Progenitor cell of endocrine pancreas (in vitro differentiated cells): ENCODE data around the gene MAML2. TPM values are rescaled to one million over a fixed set of nuclear protein-coding genes. Genes with fewer than 3 reads are reported as not detected.

Source experiments
- DNase-seq: peaks from one replicate; pipeline ENCODE4 v3.0.0; 2021; ENCODE audit warnings: low spot score; ENCODE audit not compliant: unreplicated experiment
- H3K27ac Mint-ChIP-seq: 2 replicates; pipeline ENCODE4 v1.8.0; 2021; ENCODE audit warnings: mild to moderate bottlenecking, moderate library complexity, mixed read lengths
- H3K27me3 Mint-ChIP-seq: 2 replicates; pipeline ENCODE4 v1.8.0; 2021; ENCODE audit warnings: mixed read lengths
- H3K36me3 Mint-ChIP-seq: 2 replicates; pipeline ENCODE4 v1.8.0; 2022; ENCODE audit warnings: mixed read lengths; ENCODE audit not compliant: insufficient read depth
- H3K4me1 Mint-ChIP-seq: 2 replicates; pipeline ENCODE4 v1.8.0; 2021; ENCODE audit warnings: low read depth, mixed read lengths
- H3K4me3 Mint-ChIP-seq: 2 replicates; pipeline ENCODE4 v1.8.0; 2021; ENCODE audit warnings: low read depth, mild to moderate bottlenecking, moderate library complexity, mixed read lengths
- H3K9me3 Mint-ChIP-seq: 2 replicates; pipeline ENCODE4 v1.8.0; 2021; ENCODE audit warnings: low read depth, mixed read lengths
- CTCF ChIP-seq: fragments of 200-600 bp; sonication (generic); IDR thresholded peaks from one replicate; pipeline ENCODE4 v1.5.0; 2021; ENCODE audit warnings: antibody characterized with exemption, mild to moderate bottlenecking; ENCODE audit not compliant: unreplicated experiment
- total RNA-seq: library from RNA; stranded (reverse); gene quantifications from 2 replicates; pipeline ENCODE4 v1.2.1, GENCODE V29; 2021

The MAML2 gene
- total RNA-seq, 1 donor from 2014 or later: 17.6 TPM

- no peak for TF ChIP-seq CTCF
These were observed 342.0 kb downstream of the MAML2 start for GRCh38 chr11:96001037-96001436.

GRCh38 chr11:95999711-96000406 lies 343.1 kb downstream of the MAML2 start:
- Mint-ChIP-seq H3K9me3 (peaks cover 10% of the 10 kb centered on the region), H3K27ac (no peak overlapping the region), H3K36me3 (peaks cover 8% of the 10 kb centered on the region), H3K4me1 (peaks cover 8% of the 10 kb centered on the region), H3K4me3 (no peak overlapping the region), H3K27me3 (no peaks in the 10 kb centered on the region)
- DNase-seq: no peak
- TF ChIP-seq CTCF: no peak

More at GRCh38 chr11:96001037-96001436, 342.0 kb downstream of the MAML2 start:
- H3K27me3 Mint-ChIP-seq: no peaks in the 10 kb centered on the region
- no peak overlapping the region for H3K27ac Mint-ChIP-seq
- H3K36me3 Mint-ChIP-seq: peaks cover 8% of the 10 kb centered on the region
- H3K9me3 Mint-ChIP-seq: peaks cover 13% of the 10 kb centered on the region
- no peak for DNase-seq
- no peak overlapping the region for H3K4me3 Mint-ChIP-seq
- H3K4me1 Mint-ChIP-seq: peaks cover 8% of the 10 kb centered on the region

GRCh38 chr11:95996621-95997235 lies 346.3 kb downstream of the MAML2 start:
- no peak overlapping the region for H3K27ac Mint-ChIP-seq
- peaks cover 1% of the 10 kb centered on the region for H3K36me3 Mint-ChIP-seq
- DNase-seq: no peak
- H3K9me3 Mint-ChIP-seq: no peaks in the 10 kb centered on the region
- peaks cover 14% of the 10 kb centered on the region for H3K4me1 Mint-ChIP-seq
- no peaks in the 10 kb centered on the region for H3K27me3 Mint-ChIP-seq
- H3K4me3 Mint-ChIP-seq: no peak overlapping the region
- no peak for TF ChIP-seq CTCF

- H3K4me1 Mint-ChIP-seq: peaks cover 14% of the 10 kb centered on the region
- H3K27me3 Mint-ChIP-seq: no peaks in the 10 kb centered on the region
- no peak overlapping the region for H3K27ac Mint-ChIP-seq
- no peak for DNase-seq
- H3K36me3 Mint-ChIP-seq: peaks cover 7% of the 10 kb centered on the region
- H3K9me3 Mint-ChIP-seq: no peaks in the 10 kb centered on the region
- no peak for TF ChIP-seq CTCF
- no peak overlapping the region for H3K4me3 Mint-ChIP-seq
These were observed 348.7 kb downstream of the MAML2 start for GRCh38 chr11:95994329-95994728.

GRCh38 chr11:95993438-95994298 lies 349.3 kb downstream of the MAML2 start:
- Mint-ChIP-seq H3K27ac (no peak overlapping the region), H3K9me3 (no peaks in the 10 kb centered on the region), H3K4me1 (peaks cover 11% of the 10 kb centered on the region), H3K4me3 (no peak overlapping the region), H3K27me3 (no peaks in the 10 kb centered on the region), H3K36me3 (peaks cover 8% of the 10 kb centered on the region)
- no peak for DNase-seq
- TF ChIP-seq CTCF: no peak
